ENCODE measurements around the gene PLD2.

DNA sequence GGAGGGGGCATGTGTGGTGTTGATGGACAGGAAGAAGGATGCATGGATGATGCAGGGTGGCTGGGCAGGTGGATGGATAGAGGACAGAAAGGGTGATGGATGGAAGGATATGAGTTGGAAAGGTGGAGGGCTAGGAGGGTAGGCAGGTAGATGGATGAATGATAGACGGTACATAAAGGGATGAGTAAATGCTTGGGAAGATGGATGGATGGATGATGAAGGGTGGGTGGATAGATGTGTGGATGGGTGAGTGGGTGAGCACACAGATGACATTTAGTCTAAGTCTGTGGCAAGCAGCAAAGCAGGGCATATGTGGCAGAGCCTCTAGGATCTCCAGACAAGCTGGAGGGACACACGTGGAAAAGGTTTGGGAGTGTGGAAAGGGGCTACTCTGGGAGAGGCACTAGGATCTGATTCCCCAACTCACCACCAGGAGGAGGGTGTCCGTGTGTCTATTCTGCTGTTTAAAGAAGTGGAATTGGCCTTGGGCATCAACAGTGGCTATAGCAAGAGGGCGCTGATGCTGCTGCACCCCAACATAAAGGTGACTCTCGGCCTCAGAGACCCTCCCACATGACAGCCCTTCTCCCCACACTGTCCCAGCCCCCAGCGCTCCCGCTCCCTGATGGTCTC, 8.2 kb downstream of the PLD2 start:
- TF ChIP-seq, protein P1, sequence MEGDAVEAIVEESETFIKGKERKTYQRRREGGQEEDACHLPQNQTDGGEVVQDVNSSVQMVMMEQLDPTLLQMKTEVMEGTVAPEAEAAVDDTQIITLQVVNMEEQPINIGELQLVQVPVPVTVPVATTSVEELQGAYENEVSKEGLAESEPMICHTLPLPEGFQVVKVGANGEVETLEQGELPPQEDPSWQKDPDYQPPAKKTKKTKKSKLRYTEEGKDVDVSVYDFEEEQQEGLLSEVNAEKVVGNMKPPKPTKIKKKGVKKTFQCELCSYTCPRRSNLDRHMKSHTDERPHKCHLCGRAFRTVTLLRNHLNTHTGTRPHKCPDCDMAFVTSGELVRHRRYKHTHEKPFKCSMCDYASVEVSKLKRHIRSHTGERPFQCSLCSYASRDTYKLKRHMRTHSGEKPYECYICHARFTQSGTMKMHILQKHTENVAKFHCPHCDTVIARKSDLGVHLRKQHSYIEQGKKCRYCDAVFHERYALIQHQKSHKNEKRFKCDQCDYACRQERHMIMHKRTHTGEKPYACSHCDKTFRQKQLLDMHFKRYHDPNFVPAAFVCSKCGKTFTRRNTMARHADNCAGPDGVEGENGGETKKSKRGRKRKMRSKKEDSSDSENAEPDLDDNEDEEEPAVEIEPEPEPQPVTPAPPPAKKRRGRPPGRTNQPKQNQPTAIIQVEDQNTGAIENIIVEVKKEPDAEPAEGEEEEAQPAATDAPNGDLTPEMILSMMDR (IDR thresholded peaks at IDR 0.05): no peak
- no peak for TF ChIP-seq ZFX (IDR thresholded peaks at IDR 0.05; ENCODE audit: borderline replicate concordance)

Measured in 22Rv1 (cell line).